Osteoblast (primary cell): Measurements from ENCODE around the gene PWP2. TPM values are rescaled to one million over a fixed set of nuclear protein-coding genes. Genes with fewer than 3 reads are reported as not detected.

Source experiments
- DNase-seq: peaks from one replicate; pipeline ENCODE4 v3.0.0; 2011; ENCODE audit warnings: low spot score, mixed read lengths; ENCODE audit not compliant: insufficient read length; ENCODE audit errors: missing footprints
- H2AFZ ChIP-seq: 2 replicates; pipeline ENCODE4 v1.6.0; 2011; ENCODE audit warnings: mild to moderate bottlenecking, low read length
- H3K27ac ChIP-seq: 2 replicates; pipeline ENCODE4 v1.5.1; 2011; ENCODE audit warnings: mild to moderate bottlenecking, low read depth, low read length, moderate library complexity
- H3K27me3 ChIP-seq: 2 replicates; pipeline ENCODE4 v1.6.0; 2012; ENCODE audit warnings: mild to moderate bottlenecking, control low read depth, inconsistent platforms, low read length, moderate library complexity; ENCODE audit not compliant: insufficient read depth
- H3K36me3 ChIP-seq: 2 replicates; pipeline ENCODE4 v1.5.1; 2011; ENCODE audit warnings: mild to moderate bottlenecking, low read length, control low read depth, moderate library complexity; ENCODE audit not compliant: insufficient read depth
- H3K4me1 ChIP-seq: 2 replicates; pipeline ENCODE4 v1.5.1; 2011; ENCODE audit warnings: mild to moderate bottlenecking, low read length, control low read depth, moderate library complexity; ENCODE audit not compliant: insufficient read depth
- H3K4me2 ChIP-seq: 2 replicates; pipeline ENCODE4 v1.6.0; 2011; ENCODE audit warnings: mild to moderate bottlenecking, low read length; ENCODE audit not compliant: insufficient read depth
- H3K4me3 ChIP-seq: fragments of 200-600 bp; sonication (generic); 3 replicates; pipeline ENCODE4 v1.5.1; 2012; ENCODE audit warnings: mild to moderate bottlenecking, low read length, inconsistent platforms; ENCODE audit not compliant: insufficient read depth
- H3K79me2 ChIP-seq: 2 replicates; pipeline ENCODE4 v1.6.0; 2012; ENCODE audit warnings: mild to moderate bottlenecking, low read length, control low read depth, inconsistent platforms; ENCODE audit not compliant: insufficient read depth
- H3K9me3 ChIP-seq: 2 replicates; pipeline ENCODE4 v1.5.1; 2011; ENCODE audit warnings: low read depth, low read length, control low read depth
- H4K20me1 ChIP-seq: 2 replicates; pipeline ENCODE4 v1.6.0; 2012; ENCODE audit warnings: mild to moderate bottlenecking, low read length, control low read depth; ENCODE audit not compliant: insufficient read depth
- total RNA-seq: library from RNA; depleted of rRNA; stranded (reverse); fragments of >200 nt; gene quantifications from 2 replicates; pipeline ENCODE4 v1.2.3, GENCODE V29; 2012
- TF ChIP-seq, protein P1 (sequence below): IDR thresholded peaks from 2 replicates; pipeline ENCODE4 v1.5.1; 2011; ENCODE audit warnings: mild to moderate bottlenecking, low read depth, low read length, moderate library complexity; ENCODE audit errors: extremely low read depth

The PWP2 gene
- total RNA-seq, 1 donor, result 2.2 TPM

DNA sequence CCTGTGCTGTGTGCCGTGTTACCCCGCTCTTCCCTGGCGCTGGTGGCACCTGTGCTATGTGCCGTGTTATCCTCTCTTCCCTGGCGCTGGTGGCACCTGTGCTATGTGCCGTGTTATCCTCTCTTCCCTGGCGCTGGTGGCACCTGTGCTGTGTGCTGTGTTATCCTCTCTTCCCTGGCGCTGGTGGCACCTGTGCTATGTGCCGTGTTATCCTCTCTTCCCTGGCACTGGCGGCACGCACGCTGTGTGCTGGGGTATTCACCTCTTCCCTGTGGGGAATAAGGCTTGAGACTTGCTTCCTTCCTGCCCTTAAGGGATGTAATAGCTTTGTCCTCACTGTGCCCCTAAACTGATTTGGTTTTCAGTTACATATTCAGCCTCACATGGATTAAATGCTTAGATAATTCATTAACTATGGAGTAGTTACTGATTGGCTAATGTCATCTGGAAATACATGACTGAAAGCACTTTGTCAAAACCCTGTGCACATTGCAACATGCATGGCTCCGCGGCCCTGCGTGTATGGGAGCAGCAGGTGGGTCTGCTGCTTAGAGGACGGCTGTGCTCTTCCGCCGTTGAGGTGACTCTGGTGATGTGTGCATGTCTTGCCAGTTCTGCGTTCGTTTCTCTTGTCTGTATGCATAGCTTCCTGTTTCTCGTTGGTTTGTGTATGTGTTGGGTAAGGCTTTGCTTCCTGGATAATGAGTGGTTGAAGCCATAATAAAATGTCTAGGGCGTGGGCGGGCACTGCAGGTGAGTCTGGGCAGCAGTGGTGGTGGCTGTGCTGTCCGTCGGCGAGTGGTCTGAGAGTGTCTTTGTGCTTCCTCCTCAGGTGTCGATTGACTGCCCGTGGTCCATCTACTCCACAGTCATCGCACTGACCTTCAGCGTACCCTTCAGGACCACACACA is 17.9 kb upstream of the PWP2 start:
- peak; percentile 19 for DNase-seq
- H3K27ac ChIP-seq, result no peak overlapping the region
- H3K27me3 ChIP-seq, result no peaks in the 10 kb centered on the region
- peaks cover 78% of the 10 kb centered on the region for H3K36me3 ChIP-seq
- H4K20me1 ChIP-seq, result peaks cover 15% of the 10 kb centered on the region
- H3K4me2 ChIP-seq, result no peak overlapping the region
- no peaks in the 10 kb centered on the region for H3K4me1 ChIP-seq
- no peaks in the 10 kb centered on the region for H3K9me3 ChIP-seq
- no peak overlapping the region for H3K4me3 ChIP-seq
- no peak overlapping the region for H2AFZ ChIP-seq
- TF ChIP-seq, protein P1, sequence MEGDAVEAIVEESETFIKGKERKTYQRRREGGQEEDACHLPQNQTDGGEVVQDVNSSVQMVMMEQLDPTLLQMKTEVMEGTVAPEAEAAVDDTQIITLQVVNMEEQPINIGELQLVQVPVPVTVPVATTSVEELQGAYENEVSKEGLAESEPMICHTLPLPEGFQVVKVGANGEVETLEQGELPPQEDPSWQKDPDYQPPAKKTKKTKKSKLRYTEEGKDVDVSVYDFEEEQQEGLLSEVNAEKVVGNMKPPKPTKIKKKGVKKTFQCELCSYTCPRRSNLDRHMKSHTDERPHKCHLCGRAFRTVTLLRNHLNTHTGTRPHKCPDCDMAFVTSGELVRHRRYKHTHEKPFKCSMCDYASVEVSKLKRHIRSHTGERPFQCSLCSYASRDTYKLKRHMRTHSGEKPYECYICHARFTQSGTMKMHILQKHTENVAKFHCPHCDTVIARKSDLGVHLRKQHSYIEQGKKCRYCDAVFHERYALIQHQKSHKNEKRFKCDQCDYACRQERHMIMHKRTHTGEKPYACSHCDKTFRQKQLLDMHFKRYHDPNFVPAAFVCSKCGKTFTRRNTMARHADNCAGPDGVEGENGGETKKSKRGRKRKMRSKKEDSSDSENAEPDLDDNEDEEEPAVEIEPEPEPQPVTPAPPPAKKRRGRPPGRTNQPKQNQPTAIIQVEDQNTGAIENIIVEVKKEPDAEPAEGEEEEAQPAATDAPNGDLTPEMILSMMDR, result no peak
- peaks cover 2% of the 10 kb centered on the region for H3K79me2 ChIP-seq

DNA sequence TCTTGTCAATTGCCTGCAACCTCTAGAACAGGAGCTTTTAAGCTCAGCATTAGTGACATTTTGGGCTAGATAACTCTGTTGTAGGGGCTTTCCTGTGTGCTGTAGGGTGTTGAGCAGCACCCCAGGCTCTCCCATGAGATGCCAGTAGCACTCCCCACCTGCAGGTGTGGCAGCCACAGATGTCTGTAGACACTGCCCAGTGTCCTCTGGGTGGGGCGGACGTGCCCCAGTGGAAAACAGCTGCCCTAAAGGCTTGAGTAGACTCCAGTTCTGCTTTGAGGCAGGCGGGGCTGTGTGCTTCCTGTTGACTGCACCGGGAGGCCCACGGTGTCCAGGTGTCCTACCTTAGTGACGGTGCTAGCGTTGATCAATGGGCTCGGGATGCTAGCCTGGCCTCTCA is 16.9 kb upstream of the PWP2 start:
- peaks cover 78% of the 10 kb centered on the region for H3K36me3 ChIP-seq

DNA sequence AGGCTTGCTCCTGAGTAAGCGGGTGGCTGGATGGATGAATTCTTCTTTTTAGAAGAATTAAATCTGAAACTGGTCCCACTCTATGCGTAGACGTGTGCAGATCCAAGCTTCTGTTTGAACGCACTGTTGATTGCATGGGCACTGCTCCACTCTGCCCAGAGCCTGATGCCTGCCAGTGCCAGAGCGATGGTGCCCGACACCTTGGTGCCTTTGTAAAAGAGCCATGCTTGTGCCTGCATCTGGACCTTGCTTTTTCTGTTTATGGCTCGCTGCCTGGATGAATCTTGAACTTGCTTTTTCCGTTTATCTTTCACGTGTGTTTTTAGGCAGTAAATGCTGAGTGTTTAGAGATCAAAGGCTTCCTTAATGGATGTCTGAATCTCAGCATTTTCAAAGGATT is 15.0 kb upstream of the PWP2 start:
- H3K36me3 ChIP-seq, result peaks cover 60% of the 10 kb centered on the region
- peak; percentile 2 for DNase-seq

More for the DNA sequence above, 16.9 kb upstream of the PWP2 start:
- H3K4me1 ChIP-seq, result peaks cover 1% of the 10 kb centered on the region
- no peaks in the 10 kb centered on the region for H3K9me3 ChIP-seq
- H3K27ac ChIP-seq, result no peak overlapping the region
- H2AFZ ChIP-seq, result no peak overlapping the region
- no peak overlapping the region for H3K4me3 ChIP-seq
- TF ChIP-seq, protein P1, result no peak
- no peaks in the 10 kb centered on the region for H3K27me3 ChIP-seq
- no peak overlapping the region for H3K4me2 ChIP-seq
- DNase-seq, result peak; percentile 3
- peaks cover 18% of the 10 kb centered on the region for H4K20me1 ChIP-seq
- H3K79me2 ChIP-seq, result peaks cover 2% of the 10 kb centered on the region

DNA sequence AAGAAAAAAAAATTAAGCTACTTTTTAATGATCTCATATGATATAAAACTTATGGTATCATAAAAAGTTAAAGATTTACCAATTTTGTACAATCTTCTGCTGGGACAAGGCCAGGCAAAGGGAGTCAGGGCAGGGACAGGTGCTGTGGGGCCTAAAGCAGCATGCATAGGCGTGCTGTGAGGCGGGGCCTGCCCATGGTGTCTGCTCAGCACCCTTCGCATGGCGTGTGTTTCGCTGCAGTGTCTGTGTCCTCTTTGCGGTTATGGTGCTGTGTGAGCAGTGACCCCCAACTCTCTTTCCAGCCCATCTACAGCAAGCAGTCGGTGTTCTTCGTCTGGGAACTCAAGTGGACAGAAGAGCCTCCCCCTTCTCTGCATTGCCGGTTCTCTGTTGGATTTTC is 13.4 kb upstream of the PWP2 start:
- peaks cover 45% of the 10 kb centered on the region for H3K36me3 ChIP-seq
- H3K4me3 ChIP-seq, result no peak overlapping the region
- H3K4me1 ChIP-seq, result peaks cover 5% of the 10 kb centered on the region
- peak; percentile 29 for DNase-seq
- H3K4me2 ChIP-seq, result no peak overlapping the region
- peaks cover 11% of the 10 kb centered on the region for H4K20me1 ChIP-seq
- no peak overlapping the region for H3K27ac ChIP-seq
- TF ChIP-seq, protein P1, result no peak
- no peak overlapping the region for H2AFZ ChIP-seq
- no peaks in the 10 kb centered on the region for H3K27me3 ChIP-seq
- H3K79me2 ChIP-seq, result no peaks in the 10 kb centered on the region
- H3K9me3 ChIP-seq, result no peaks in the 10 kb centered on the region

More for the DNA sequence above, 15.0 kb upstream of the PWP2 start:
- TF ChIP-seq, protein P1, result no peak
- peaks cover 18% of the 10 kb centered on the region for H4K20me1 ChIP-seq
- no peak overlapping the region for H3K4me3 ChIP-seq
- no peak overlapping the region for H2AFZ ChIP-seq
- peaks cover 2% of the 10 kb centered on the region for H3K79me2 ChIP-seq
- peaks cover 5% of the 10 kb centered on the region for H3K4me1 ChIP-seq
- no peak overlapping the region for H3K4me2 ChIP-seq
- no peaks in the 10 kb centered on the region for H3K9me3 ChIP-seq
- no peak overlapping the region for H3K27ac ChIP-seq
- H3K27me3 ChIP-seq, result no peaks in the 10 kb centered on the region
